Stimulated activated CD8-positive, alpha-beta memory T cell treated with anti-CD3 and anti-CD28 coated beads, Interleukin-7, amount 100 ng/mL, for 4 hours (primary cell): ENCODE data around the gene LRRC26.

Experiments
- DNase-seq, 2 donors: peaks; one replicate each; pipeline ENCODE4 v3.0.0-alpha.2; 2020; ENCODE audit warnings: low read depth in 2 of 2

The LRRC26 gene

GRCh38 chr9:137199411-137200121 lies 29.7 kb upstream of the LRRC26 start:
- DNase-seq: no peak

DNA sequence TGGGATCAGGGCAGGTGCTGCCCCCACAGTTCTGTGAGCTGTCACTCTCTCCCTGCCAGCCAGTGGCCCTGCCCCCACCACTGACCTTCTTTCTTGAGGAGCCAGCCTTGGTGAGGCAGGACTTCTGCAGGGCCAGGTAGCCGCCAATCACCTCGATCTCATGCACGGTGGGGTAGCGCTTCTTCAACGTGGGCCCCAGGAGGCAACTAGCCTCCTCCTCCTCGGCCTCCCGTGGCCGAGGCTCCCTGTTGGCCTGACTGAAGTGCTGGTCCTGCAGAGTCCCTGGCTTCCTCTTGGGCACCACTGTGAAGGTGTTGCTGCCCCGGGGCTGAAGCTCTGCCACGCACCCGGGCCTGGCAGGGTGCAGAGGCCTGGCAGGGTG lies 29.0 kb upstream of the LRRC26 start:
- no peak for DNase-seq

GRCh38 chr9:137198051-137198901 lies 28.4 kb upstream of the LRRC26 start:
- DNase-seq: no peak

DNA sequence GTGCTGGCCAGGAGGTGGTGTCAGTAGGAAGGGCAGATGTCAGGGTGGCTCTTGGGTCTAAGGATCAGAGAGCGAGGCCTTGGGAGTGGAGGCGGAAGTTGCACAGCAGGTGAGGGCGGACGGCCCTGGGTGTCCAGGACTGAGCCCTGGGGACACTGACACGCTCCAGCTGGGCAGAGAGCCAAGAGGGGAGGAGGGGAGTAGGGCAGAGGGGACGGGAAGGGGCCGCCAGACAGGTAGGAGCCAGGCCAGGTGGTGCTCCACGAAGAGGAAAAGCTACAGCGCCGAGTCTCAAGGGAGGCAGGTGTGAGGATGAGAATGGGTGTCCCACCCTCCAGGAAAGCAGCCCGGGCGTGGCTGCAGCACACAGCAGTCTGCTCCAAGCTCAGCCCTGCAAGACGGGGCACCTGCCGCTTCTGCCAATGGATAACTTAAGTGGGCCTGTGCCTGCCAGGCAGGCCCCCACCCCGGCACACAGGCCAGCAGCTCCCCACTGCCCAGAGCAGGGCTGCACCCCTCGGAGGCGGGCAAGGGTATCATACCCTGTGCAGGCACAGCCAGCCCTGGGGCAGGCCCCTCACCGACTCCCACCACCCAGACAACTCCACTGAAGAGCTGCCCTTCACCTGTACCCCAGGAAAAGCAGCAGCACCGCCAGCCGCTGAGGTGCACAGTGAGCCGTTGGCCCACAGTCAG lies 25.8 kb upstream of the LRRC26 start:
- no peak for DNase-seq

DNA sequence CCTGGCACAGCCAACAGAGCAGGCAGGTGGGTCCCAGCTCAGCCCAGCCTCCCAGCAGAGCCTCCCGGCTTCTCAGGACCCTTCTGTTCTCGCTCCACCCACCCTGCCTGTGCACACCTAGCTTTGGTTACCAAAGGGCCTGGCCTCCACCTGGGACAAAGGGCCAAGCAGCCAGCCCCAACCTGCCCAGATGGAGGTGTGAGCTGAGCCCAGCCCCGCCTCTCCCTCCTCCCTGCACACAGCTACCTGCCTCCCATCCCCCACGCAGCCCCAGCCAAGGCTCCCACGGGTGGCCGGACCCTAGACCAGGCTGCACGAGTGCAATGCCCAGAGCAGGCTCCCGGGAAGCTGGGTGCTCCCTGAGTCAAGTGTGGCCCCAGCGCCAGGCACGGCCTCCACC lies 25.1 kb upstream of the LRRC26 start:
- no peak for DNase-seq

DNA sequence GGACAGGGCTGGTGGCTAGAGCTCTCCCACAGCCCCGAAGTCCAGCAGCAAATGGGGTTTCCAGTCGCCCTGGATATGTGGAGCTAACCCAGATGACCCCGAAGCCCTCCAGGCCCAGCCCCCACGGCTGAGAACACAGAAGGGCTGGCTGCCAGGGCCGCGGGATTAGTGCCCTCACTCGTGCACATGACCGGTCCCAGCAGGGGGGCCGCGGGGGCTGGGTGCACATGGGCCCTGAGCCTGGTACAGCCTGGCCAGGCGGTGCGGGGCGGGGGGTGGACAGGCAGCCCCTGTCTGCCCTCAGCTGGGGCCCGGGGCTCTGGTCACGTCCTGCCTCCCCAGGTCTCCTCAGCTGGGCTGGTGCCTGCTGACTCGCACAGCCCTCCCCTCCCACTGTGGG lies 24.5 kb upstream of the LRRC26 start:
- DNase-seq: no peak

DNA sequence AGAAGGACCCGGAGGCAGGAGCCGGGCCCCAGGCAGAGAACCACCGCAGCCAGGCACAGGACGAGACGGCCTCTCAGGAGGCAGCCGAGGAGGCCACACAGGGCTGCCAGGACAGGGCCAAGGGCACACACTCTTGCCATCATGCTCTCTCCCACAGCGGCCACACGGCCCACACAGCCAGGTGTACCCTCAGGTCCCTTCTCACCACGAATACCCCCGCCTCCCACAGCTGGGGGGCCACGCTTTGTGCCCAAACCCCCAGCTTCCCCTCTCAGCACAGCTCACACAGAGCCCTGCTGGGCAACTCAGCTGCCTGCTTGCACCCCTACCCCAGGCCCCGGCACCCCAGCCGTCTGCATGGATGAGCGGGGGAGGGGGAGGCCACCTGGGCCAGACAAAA lies 23.9 kb upstream of the LRRC26 start:
- no peak for DNase-seq

- no peak for DNase-seq
These were observed 23.0 kb upstream of the LRRC26 start for GRCh38 chr9:137192859-137193258.

DNA sequence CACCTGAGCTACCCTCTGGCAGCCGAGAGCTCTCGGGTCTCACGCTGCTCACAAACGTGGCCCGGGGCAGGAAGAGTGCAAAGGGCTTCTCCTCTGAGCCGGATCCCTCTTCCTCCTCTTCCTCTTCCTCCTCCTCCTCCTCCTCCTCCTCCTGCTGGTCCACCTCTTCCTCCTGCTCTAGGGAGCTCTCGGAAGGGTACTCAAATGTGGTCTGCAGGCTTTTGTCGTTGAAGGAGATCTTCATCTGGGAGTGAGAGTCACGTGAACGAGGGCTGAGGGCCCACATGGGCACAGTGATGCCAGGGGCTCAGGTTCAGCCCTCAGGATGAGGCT lies 22.6 kb upstream of the LRRC26 start:
- DNase-seq: no peak

GRCh38 chr9:137191691-137192447 lies 22.0 kb upstream of the LRRC26 start:
- no peak for DNase-seq

DNA sequence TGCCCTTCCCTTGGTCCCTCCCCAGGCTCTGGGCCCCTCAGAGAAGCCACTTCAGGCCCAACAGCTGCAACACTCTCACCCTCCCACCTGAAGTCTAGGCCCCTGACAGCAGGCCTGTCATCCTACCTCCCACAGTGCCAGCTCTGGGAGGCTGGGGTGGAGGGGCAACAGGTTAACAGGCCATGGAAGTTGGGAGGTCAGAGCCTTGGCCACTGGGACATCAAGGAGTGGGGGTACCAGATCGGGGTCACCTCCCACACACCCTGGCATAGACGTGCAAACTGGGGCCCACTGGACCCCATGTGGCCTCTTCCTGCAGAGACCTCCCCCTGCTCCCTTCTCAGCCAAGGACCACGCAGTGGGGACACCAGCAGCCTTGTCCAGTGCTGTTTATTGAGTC lies 21.4 kb upstream of the LRRC26 start:
- DNase-seq: no peak

- DNase-seq: no peak
These were observed 20.5 kb upstream of the LRRC26 start for GRCh38 chr9:137190315-137190856.

- DNase-seq: no peak
These were observed 19.7 kb upstream of the LRRC26 start for GRCh38 chr9:137189297-137190295.

GRCh38 chr9:137188490-137189296 lies 18.8 kb upstream of the LRRC26 start, which contains the start of the genes ANAPC2 and SSNA1:
ANAPC2 (minus strand) TSS chr9:137188560; CDS start chr9:137188532, 28 bp downstream.
SSNA1 (plus strand) TSS chr9:137188676; CDS start chr9:137188727, 51 bp downstream.
- DNase-seq: peak; percentile 75 to 88

DNA sequence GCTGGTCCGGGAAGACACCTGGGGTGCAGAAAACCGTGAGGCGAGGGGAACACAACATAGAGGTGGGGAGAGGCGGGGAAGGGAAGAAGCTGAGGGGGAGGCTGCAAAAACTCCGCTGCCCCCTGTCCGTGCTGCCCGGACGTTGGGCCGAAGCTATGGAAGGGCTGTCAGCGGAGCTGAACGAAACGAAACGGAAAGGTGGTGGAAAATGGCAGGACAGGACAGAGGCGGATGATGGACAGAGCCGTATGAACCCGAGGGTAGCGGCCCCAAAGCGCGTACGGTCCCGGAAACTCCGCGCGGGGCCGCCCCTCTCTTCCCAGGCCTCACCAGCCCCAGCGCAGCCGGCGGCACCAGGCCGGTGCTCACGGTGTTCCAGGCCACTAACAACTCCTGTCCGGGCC lies 18.2 kb upstream of the LRRC26 start:
- DNase-seq: no peak

- DNase-seq: no peak
These were observed 17.5 kb upstream of the LRRC26 start for GRCh38 chr9:137187386-137187785.

DNA sequence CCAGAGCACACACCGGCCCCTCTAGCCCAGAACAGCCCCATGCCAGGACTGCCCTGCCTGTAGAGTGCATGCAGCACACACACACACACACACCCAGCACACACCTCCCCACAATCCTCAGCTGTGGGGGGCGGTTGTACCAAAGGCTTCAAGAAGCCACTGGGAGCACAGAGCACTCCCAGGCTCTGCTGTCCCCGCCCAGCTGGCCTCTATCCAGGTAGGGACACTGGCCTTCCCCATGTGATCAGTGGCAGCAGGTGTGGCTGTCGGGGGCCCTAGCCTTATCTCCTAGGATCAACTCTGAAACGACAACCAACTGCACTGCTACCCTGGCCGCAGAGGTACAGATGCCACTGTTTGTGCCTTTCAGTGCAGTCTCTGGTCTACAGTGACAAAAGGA lies 16.5 kb upstream of the LRRC26 start:
- DNase-seq: no peak

DNA sequence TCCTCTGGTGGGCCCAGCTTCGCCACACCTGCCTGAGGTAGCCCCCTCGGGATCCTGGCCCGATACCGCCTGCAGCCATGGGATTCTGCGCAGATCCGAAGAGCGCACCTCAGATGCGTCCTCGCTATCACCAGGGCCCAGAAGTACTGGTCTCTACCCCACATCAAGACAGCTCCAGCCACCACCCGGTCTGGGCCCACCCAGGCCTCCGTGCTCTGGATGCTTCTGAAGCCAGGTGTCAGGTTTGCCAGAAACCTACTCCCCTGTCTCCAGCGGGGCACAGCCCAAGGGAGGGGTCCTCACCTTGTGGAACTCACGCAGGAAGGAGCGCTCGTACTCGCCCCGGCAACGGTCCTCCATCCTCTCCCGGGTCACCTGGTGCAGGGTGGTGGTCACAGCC lies 16.1 kb upstream of the LRRC26 start:
- no peak for DNase-seq

DNA sequence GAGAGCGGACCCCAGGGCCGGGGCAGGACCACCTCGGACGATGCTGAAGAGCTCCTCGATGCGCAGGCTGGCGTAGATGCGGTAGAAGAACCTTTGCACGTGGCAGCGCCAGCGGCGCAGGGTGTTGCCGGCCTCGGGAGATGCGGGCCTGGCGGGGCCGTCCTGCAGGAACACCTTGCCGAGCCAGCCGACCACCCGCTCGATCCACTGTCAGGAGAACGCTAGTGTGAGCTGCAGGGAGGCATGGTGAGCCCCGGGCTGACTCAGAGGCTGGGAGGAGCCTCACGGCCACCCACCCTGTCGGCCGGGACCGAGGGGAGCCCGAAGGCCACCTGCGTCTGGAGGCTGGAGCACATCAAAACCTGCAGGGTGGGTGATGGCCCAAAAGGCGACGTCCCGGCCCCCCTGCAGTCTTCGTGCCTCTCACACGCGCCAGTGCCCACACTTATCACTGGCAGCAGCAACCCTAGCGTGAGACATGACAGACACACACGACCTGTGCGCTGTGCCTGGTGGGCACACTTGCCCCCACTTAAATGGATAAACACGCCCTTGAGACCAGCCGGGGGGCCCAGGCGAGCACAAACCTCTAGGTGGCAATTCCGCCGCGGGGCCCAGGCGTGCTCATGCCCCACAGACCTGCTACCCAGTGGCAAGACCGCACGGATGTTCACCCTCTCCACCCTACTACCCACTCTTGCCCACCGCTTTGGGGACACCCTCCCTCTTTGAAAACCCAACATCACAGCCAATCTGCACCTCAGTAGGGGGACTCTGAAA lies 15.2 kb upstream of the LRRC26 start:
- no peak for DNase-seq
